Kidney (tissue), 14 donors: Measurements from ENCODE around the gene TEX264. TPM values are rescaled to one million over a fixed set of nuclear protein-coding genes. Genes with fewer than 3 reads are reported as not detected.

Experiments
- DNase-seq, 5 donors: peaks; one replicate each; pipeline ENCODE4 v3.0.0-alpha.2; 2013 to 2020
- FAIRE-seq: peaks from 2 replicates; lab custom pipeline; 2012; peaks lifted over from hg19 to GRCh38; lab: Jason Lieb, UNC
- H3K27ac ChIP-seq, 2 donors: one replicate each; pipeline ENCODE4 v1.7.0; 2013; ENCODE audit warnings: low read depth in 2 of 2, low read length in 2 of 2, inconsistent platforms in 1 of 2
- H3K27me3 ChIP-seq: one replicate; pipeline ENCODE4 v1.7.1; 2013; ENCODE audit warnings: low read length, inconsistent platforms; ENCODE audit not compliant: control insufficient read depth, insufficient read depth
- H3K36me3 ChIP-seq, 3 donors: one replicate each; pipeline versions ENCODE4 v1.7.0 to v1.7.1; 2013; ENCODE audit warnings: low read length in 3 of 3, control low read depth in 1 of 3, inconsistent platforms in 1 of 3; ENCODE audit not compliant: insufficient read depth in 3 of 3, control insufficient read depth in 2 of 3
- H3K4me1 ChIP-seq, 3 donors: one replicate each; pipeline versions ENCODE4 v1.7.0 to v1.7.1; 2013; ENCODE audit warnings: low read length in 3 of 3, inconsistent platforms in 1 of 3, low read depth in 1 of 3; ENCODE audit not compliant: control insufficient read depth in 2 of 3, insufficient read depth in 2 of 3
- H3K4me3 ChIP-seq, 3 donors: one replicate each; pipeline versions ENCODE4 v1.7.0 to v1.8.1; 2013; ENCODE audit warnings: low read length in 3 of 3, control low read depth in 1 of 3, inconsistent platforms in 1 of 3
- H3K9ac ChIP-seq, 3 donors: one replicate each; pipeline versions ENCODE4 v1.7.0 to v1.7.1; 2013; ENCODE audit warnings: low read length in 3 of 3, control low read depth in 1 of 3, inconsistent platforms in 1 of 3
- H3K9me3 ChIP-seq, 3 donors: one replicate each; pipeline versions ENCODE4 v1.7.0 to v1.7.1; 2013; ENCODE audit warnings: low read length in 3 of 3, control low read depth in 1 of 3, inconsistent platforms in 1 of 3; ENCODE audit not compliant: control insufficient read depth in 2 of 3, insufficient read depth in 1 of 3
- intact Hi-C: fragments of 100-400 bp; cut with DNase I; formaldehyde crosslinking; loops from one replicate; pipeline ENCODE4 v1.11.1; 2022
- polyA plus RNA-seq: library from polyadenylated mRNA; stranded (reverse); fragments of 350-450 nt; fragmentation: Illumina TruSeq; extraction: RNeasy Lipid Tissue Mini Kit (QIAGEN cat#74804); gene quantifications from one replicate; pipeline ENCODE4 v1.2.3, GENCODE V29; 2014; ENCODE audit warnings: low read depth, low replicate concordance; ENCODE audit not compliant: insufficient read depth
- total RNA-seq: library from RNA; stranded (reverse); fragmentation: NEBNext Ultra II Directional; extraction: Animal tissue kit (Norgen Biotek cat#: 25700); gene quantifications from one replicate; pipeline ENCODE4 v1.2.1, GENCODE V29; 2021
- TF ChIP-seq, protein P1 (sequence below): IDR thresholded peaks from 3 replicates; pipeline ENCODE4 v1.5.1; 2012; ENCODE audit warnings: mild to moderate bottlenecking, moderate library complexity, borderline replicate concordance; ENCODE audit not compliant: insufficient read depth; ENCODE audit errors: extremely low read depth
- donor health status: control.
- donor health status: control.
- donor health status: control.
- donor health status: control.
- donor health status: control.
- donor health status: DM: yes; HTN: yes; CAD: no.
- donor health status: Normal renal cell carcinoma (clear cell type).

Gene TEX264
- total and polyA plus RNA-seq, 2 donors from 2014 or later = 68.0 to 208 TPM

DNA sequence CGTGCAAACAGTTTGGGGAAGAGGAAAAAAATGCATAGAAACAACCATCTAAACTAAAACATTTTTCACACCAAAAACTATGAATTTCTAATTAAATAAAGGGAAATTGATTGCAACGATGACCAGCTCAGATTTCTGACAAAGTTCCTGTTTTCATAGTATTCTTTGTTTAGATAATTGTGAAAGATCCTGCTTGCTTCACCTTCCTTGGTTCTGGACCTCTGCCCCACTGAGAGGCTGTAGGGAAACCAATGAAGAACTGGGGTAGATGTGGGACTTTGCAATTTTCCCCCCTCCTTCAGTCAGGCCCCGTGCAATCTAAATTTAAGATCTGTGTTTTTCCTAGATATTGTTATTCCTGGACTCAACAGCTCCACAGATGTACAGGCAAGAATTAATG lies 13.8 kb upstream of the TEX264 start:
- TF ChIP-seq, protein P1, sequence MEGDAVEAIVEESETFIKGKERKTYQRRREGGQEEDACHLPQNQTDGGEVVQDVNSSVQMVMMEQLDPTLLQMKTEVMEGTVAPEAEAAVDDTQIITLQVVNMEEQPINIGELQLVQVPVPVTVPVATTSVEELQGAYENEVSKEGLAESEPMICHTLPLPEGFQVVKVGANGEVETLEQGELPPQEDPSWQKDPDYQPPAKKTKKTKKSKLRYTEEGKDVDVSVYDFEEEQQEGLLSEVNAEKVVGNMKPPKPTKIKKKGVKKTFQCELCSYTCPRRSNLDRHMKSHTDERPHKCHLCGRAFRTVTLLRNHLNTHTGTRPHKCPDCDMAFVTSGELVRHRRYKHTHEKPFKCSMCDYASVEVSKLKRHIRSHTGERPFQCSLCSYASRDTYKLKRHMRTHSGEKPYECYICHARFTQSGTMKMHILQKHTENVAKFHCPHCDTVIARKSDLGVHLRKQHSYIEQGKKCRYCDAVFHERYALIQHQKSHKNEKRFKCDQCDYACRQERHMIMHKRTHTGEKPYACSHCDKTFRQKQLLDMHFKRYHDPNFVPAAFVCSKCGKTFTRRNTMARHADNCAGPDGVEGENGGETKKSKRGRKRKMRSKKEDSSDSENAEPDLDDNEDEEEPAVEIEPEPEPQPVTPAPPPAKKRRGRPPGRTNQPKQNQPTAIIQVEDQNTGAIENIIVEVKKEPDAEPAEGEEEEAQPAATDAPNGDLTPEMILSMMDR = no peak
- no peak for FAIRE-seq
- Histone ChIP-seq H3K4me1 (no peaks in the 10 kb centered on the region), H3K9me3 (no peaks in the 10 kb centered on the region), H3K36me3 (peaks cover 8 to 45% (median 23%) of the 10 kb centered on the region in 3 donors), H3K4me3 (no peak overlapping the region), H3K9ac (no peak overlapping the region), H3K27me3 (no peaks in the 10 kb centered on the region), H3K27ac (no peak overlapping the region)
- intact Hi-C loops = no loop called here
- DNase-seq = no peak

DNA sequence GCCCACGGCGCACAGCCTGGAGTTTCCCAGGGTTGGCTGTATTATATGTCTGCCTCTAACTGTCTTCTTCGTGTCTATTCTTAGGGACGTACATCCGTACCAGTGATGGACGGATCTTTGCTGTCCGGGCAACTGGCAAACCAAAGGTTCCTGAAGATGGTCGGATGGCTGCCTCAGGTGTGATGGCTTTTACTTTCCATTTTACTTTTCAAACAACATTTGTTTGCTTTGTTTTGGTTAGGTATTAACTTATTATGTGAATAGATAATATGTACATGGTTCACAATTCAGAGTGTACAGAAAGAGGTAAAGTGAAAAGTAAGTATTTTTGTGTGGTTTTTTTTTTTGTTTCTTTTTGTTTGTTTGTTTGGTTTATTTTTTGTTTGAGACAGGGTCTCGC lies 11.1 kb upstream of the TEX264 start:
- TF ChIP-seq, protein P1 = no peak
- no peak overlapping the region for H3K27ac ChIP-seq
- no peak overlapping the region for H3K9ac ChIP-seq
- H3K27me3 ChIP-seq = no peaks in the 10 kb centered on the region
- no peak overlapping the region for H3K4me3 ChIP-seq
- peaks cover 8 to 59% (median 25%) of the 10 kb centered on the region in 3 donors for H3K36me3 ChIP-seq
- no peaks in the 10 kb centered on the region for H3K4me1 ChIP-seq
- DNase-seq = no peak
- no peak for FAIRE-seq
- no peaks in the 10 kb centered on the region for H3K9me3 ChIP-seq
- intact Hi-C loops = no loop called here

DNA sequence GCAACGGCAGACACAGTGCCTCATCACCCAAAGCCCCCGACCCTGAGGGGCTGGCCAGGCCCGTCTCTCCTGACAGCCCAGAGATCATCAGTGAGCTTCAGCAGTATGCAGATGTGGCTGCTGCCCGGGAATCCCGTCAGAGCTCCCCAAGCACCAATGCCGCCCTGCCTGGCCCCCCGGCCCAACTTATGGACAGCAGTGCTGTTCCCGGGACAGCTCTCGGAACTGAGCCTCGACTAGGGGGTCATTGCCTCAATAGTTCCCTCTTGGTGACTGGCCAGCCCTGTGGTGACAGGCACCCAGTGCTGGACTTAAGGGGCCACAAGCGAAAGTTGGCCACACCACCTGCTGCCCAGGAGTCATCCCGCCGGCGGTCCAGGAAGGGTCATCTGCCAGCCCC lies 8.6 kb upstream of the TEX264 start:
- Histone ChIP-seq H3K27ac (no peak overlapping the region), H3K9me3 (no peaks in the 10 kb centered on the region), H3K27me3 (no peaks in the 10 kb centered on the region), H3K4me1 (no peaks in the 10 kb centered on the region), H3K36me3 (peaks cover 5 to 46% (median 20%) of the 10 kb centered on the region in 3 donors), H3K9ac (no peak overlapping the region), H3K4me3 (no peak overlapping the region)
- intact Hi-C loops = no loop called here
- FAIRE-seq (no peak), DNase-seq (no peak)
- TF ChIP-seq, protein P1 = no peak

DNA sequence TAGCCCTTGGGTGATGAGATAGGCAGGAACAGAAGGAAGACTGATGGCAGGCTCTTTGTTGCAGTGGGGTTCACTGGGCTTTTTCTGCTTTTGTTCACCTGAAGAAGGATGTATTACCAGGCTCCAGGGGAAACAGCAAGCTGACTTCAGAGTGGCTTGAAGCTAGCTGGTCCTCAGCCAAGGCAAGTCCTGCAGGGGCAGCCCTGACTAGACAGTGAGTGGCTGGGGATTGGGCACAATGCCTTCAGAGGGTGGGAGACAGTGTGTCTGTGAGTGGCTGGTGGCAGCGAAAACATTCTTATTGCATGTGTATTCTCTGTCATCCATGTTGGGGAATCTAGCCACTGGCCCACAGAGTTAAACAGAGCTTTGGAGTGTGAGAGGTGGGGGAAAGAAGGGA lies 2.3 kb upstream of the TEX264 start:
- no peak overlapping the region for H3K9ac ChIP-seq

More for the DNA sequence above, 2.3 kb upstream of the TEX264 start:
- H3K4me1 ChIP-seq = peaks cover 2 to 22% (median 19%) of the 10 kb centered on the region in 3 donors
- H3K27ac ChIP-seq = no peak overlapping the region
- FAIRE-seq (no peak), DNase-seq (no peak)
- H3K4me3 ChIP-seq = no peak overlapping the region
- intact Hi-C loops = loop anchor here (5.0 kb wide), 1 partner anchor 166 kb away; the partner anchor contains the start of gene DCAF1
- no peaks in the 10 kb centered on the region for H3K27me3 ChIP-seq
- peaks cover 0 to 5% (median 4%) of the 10 kb centered on the region in 3 donors for H3K36me3 ChIP-seq
- no peaks in the 10 kb centered on the region for H3K9me3 ChIP-seq
- TF ChIP-seq, protein P1 = no peak
